Keratinocyte (primary cell): ENCODE results near the gene ALG6. TPM values are rescaled to one million over a fixed set of nuclear protein-coding genes. Genes with fewer than 3 reads are reported as not detected.

ENCODE experiments used
- DNase-seq: peaks from one replicate; pipeline ENCODE4 v3.0.0-alpha.2; 2011; ENCODE audit warnings: low read depth, missing footprints, low spot score
- FAIRE-seq: peaks from 2 replicates; lab custom pipeline; 2011; peaks lifted over from hg19 to GRCh38; lab: Jason Lieb, UNC
- H2AFZ ChIP-seq: 2 replicates; pipeline ENCODE4 v1.6.0; 2012; ENCODE audit warnings: low read length, control low read depth, inconsistent platforms; ENCODE audit not compliant: control insufficient read depth
- H3K27ac ChIP-seq: 2 replicates; pipeline ENCODE4 v1.5.1; 2011; ENCODE audit warnings: low read length; ENCODE audit not compliant: control insufficient read depth, insufficient read depth
- H3K27me3 ChIP-seq: 3 replicates; pipeline ENCODE4 v1.6.0; 2011; ENCODE audit warnings: low read length; ENCODE audit not compliant: control insufficient read depth, insufficient read depth; ENCODE audit errors: extremely low read depth
- H3K36me3 ChIP-seq, 2 experiments: 2 replicates in 1 of 2; 3 replicates in 1 of 2; pipeline ENCODE4 v1.5.1; 2011; ENCODE audit warnings: low read length in 2 of 2, mild to moderate bottlenecking in 1 of 2; ENCODE audit not compliant: control insufficient read depth in 2 of 2, insufficient read depth in 2 of 2; ENCODE audit errors: extremely low read depth in 1 of 2
- H3K4me1 ChIP-seq: 3 replicates; pipeline ENCODE4 v1.5.1; 2011; ENCODE audit warnings: low read length; ENCODE audit not compliant: control insufficient read depth, insufficient read depth; ENCODE audit errors: extremely low read depth
- H3K4me2 ChIP-seq: 3 replicates; pipeline ENCODE4 v1.6.0; 2011; ENCODE audit warnings: low read depth, low read length; ENCODE audit not compliant: control insufficient read depth, insufficient read depth; ENCODE audit errors: extremely low read depth
- H3K4me3 ChIP-seq, 3 experiments: fragments of 200-600 bp in 1 of 3; sonication (generic) in 1 of 3; 2 replicates in 2 of 3; 3 replicates in 1 of 3; pipeline ENCODE4 v1.5.1; 2011 to 2016; ENCODE audit warnings: low read length in 3 of 3, mild to moderate bottlenecking in 3 of 3, control low read depth in 2 of 3, inconsistent platforms in 1 of 3, low read depth in 1 of 3, mixed read lengths in 1 of 3, mixed run types in 1 of 3, moderate library complexity in 1 of 3; ENCODE audit not compliant: control insufficient read depth in 2 of 3, insufficient read depth in 2 of 3; ENCODE audit errors: extremely low read depth in 1 of 3
- H3K79me2 ChIP-seq: 2 replicates; pipeline ENCODE4 v1.6.0; 2012; ENCODE audit warnings: low read length; ENCODE audit not compliant: control insufficient read depth, insufficient read depth
- H3K9ac ChIP-seq: 3 replicates; pipeline ENCODE4 v1.6.0; 2011; ENCODE audit warnings: low read length; ENCODE audit not compliant: control insufficient read depth, insufficient read depth; ENCODE audit errors: extremely low read depth
- H3K9me1 ChIP-seq: 3 replicates; pipeline ENCODE4 v1.6.0; 2011; ENCODE audit warnings: low read length; ENCODE audit not compliant: control insufficient read depth, insufficient read depth; ENCODE audit errors: extremely low read depth
- H3K9me3 ChIP-seq: 2 replicates; pipeline ENCODE4 v1.5.1; 2012; ENCODE audit warnings: low read depth, low read length; ENCODE audit not compliant: control insufficient read depth
- H4K20me1 ChIP-seq: 3 replicates; pipeline ENCODE4 v1.6.0; 2011; ENCODE audit warnings: low read length; ENCODE audit not compliant: control insufficient read depth, insufficient read depth; ENCODE audit errors: extremely low read depth
- CTCF ChIP-seq, 3 experiments: IDR thresholded peaks in 1 of 3; conservative IDR thresholded peaks in 1 of 3; optimal IDR thresholded peaks in 1 of 3; 2 replicates in 2 of 3; 3 replicates in 1 of 3; pipeline versions ENCODE3 to v1.5.1; 2011; ENCODE audit warnings: low read length in 3 of 3, mild to moderate bottlenecking in 3 of 3, moderate library complexity in 2 of 3, control low read depth in 1 of 3, inconsistent platforms in 1 of 3; ENCODE audit not compliant: insufficient read depth in 2 of 3; ENCODE audit errors: extremely low read depth in 1 of 3
- EZH2 ChIP-seq: IDR thresholded peaks from one replicate; pipeline ENCODE4 v1.6.1; 2012; ENCODE audit warnings: inconsistent platforms, mild to moderate bottlenecking, low read length, moderate library complexity
- dilution Hi-C: fragments of 300-500 bp; cut with MboI; formaldehyde crosslinking; loops from one replicate; pipeline ENCODE4 v1.7.0; 2020; ENCODE audit warnings: low sequenced_read_pairs; ENCODE audit not compliant: extremely low pct_ligation_motif_present
- polyA plus RNA-seq, 5 experiments: library from polyadenylated mRNA; depleted of rRNA in 3 of 5; stranded (reverse) in 3 of 5; stranded (forward) in 1 of 5; unstranded in 1 of 5; fragments of >200 nt; gene quantifications; 1 replicate in 1 of 5; 2 replicates in 3 of 5; 3 replicates in 1 of 5; pipeline versions ENCODE4 v1.2.1 to v1.2.3, GENCODE V29; 2011 to 2012; ENCODE audit warnings: missing spikeins in 2 of 5, low read depth in 1 of 5, low replicate concordance in 1 of 5

Gene ALG6
- polyA plus RNA-seq, 1 donor (not counting 4 experiments of a cell fraction or from before 2014, with no cell fraction given) = 20.5 TPM

DNA sequence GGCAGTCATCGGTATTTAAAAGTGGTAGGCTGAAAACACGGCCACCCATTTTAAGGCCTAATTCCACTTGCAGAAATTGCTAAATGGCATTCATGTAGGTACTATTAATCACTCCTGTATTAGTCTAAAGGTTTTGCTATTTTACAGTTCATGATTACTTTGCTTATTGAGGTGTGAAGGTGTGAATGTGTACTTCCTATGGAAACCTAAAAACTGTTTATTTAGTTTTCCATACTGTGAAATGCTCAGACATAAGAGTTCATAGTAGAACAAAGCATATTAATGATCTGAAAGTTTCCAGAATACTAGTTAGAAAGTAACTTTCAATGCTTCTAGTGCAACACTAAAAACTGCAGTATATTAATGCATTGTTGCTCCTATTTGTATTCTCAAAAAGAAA is 85.8 kb downstream of the ALG6 start:
- Histone ChIP-seq H3K9me3 (no peaks in the 10 kb centered on the region), H3K79me2 (no peaks in the 10 kb centered on the region), H3K9me1 (no peaks in the 10 kb centered on the region), H4K20me1 (no peaks in the 10 kb centered on the region), H3K9ac (no peak overlapping the region), H2AFZ (no peak overlapping the region), H3K27me3 (no peaks in the 10 kb centered on the region), H3K36me3 (no peaks in the 10 kb centered on the region), H3K4me2 (no peak overlapping the region), H3K27ac (no peak overlapping the region), H3K4me3 (no peak overlapping the region), H3K4me1 (no peaks in the 10 kb centered on the region)
- FAIRE-seq (no peak), DNase-seq (no peak)
- TF ChIP-seq CTCF (optimal IDR thresholded peaks at IDR 0.05 in 1 of 3, IDR thresholded peaks at IDR 0.05 in 1 of 3, conservative IDR thresholded peaks at IDR 0.05 in 1 of 3; ENCODE audit: extremely low read depth in 1 of 3, insufficient read depth in 2 of 3, low read length in 3 of 3) (no peak), EZH2 (no peak)
- dilution Hi-C loops = no loop called here

GRCh38 chr1:63454269-63454668 is 86.8 kb downstream of the ALG6 start:
- Histone ChIP-seq H2AFZ (no peak overlapping the region), H3K27ac (no peak overlapping the region), H4K20me1 (no peaks in the 10 kb centered on the region), H3K9ac (no peak overlapping the region), H3K9me3 (no peaks in the 10 kb centered on the region), H3K4me2 (no peak overlapping the region), H3K27me3 (no peaks in the 10 kb centered on the region), H3K4me1 (no peaks in the 10 kb centered on the region), H3K9me1 (no peaks in the 10 kb centered on the region), H3K79me2 (no peaks in the 10 kb centered on the region), H3K4me3 (no peak overlapping the region), H3K36me3 (no peaks in the 10 kb centered on the region)
- no peak for TF ChIP-seq EZH2
- no peak for TF ChIP-seq CTCF (optimal IDR thresholded peaks at IDR 0.05 in 1 of 3, IDR thresholded peaks at IDR 0.05 in 1 of 3, conservative IDR thresholded peaks at IDR 0.05 in 1 of 3; ENCODE audit: extremely low read depth in 1 of 3, insufficient read depth in 2 of 3, low read length in 3 of 3)
- no peak for FAIRE-seq
- DNase-seq = no peak
- dilution Hi-C loops = no loop called here
